OCI-LY3 (cell line): ENCODE results near the gene IFI30.

Experiments
- H2AFZ ChIP-seq: fragments of 200-600, 300-600 bp; shearing (Covaris generic); 2 replicates; pipeline ENCODE4 v1.6.0; 2014; ENCODE audit warnings: antibody characterized with exemption, low read depth, low read length
- H3K27ac ChIP-seq: fragments of 200-600, 300-600 bp; sonication (generic); 2 replicates; pipeline ENCODE4 v1.5.1; 2014; ENCODE audit warnings: mild to moderate bottlenecking, low read length, moderate library complexity, mixed read lengths
- H3K27me3 ChIP-seq: fragments of 200-600, 300-600 bp; sonication (generic); 2 replicates; pipeline ENCODE4 v1.6.1; 2014; ENCODE audit warnings: low read depth, low read length, mixed read lengths
- H3K36me3 ChIP-seq: fragments of 200-600, 300-600 bp; sonication (generic); replicated peaks from 2 replicates; pipeline ENCODE3; 2014; ENCODE audit warnings: low read depth, low read length, mixed read lengths
- H3K4me1 ChIP-seq: fragments of 300-600, 200-600 bp; sonication (generic); 2 replicates; pipeline ENCODE4 v1.6.1; 2014; ENCODE audit warnings: low read length, mixed read lengths
- H3K4me2 ChIP-seq: fragments of 200-600, 300-600 bp; sonication (generic); 2 replicates; pipeline ENCODE4 v1.6.1; 2014; ENCODE audit warnings: low read length, mixed read lengths
- H3K4me3 ChIP-seq: fragments of 300-600, 200-600 bp; sonication (generic); 2 replicates; pipeline ENCODE4 v1.5.1; 2014; ENCODE audit warnings: antibody characterized with exemption, mild to moderate bottlenecking, low read length, moderate library complexity
- H3K79me2 ChIP-seq: fragments of 300-600, 200-600 bp; shearing (Covaris generic); 2 replicates; pipeline ENCODE4 v1.6.1; 2014; ENCODE audit warnings: mild to moderate bottlenecking, low read length, mixed read lengths
- H3K9ac ChIP-seq: fragments of 300-600, 200-600 bp; shearing (Covaris generic); 2 replicates; pipeline ENCODE4 v1.6.0; 2014; ENCODE audit warnings: mild to moderate bottlenecking, low read length, moderate library complexity
- H3K9me3 ChIP-seq: fragments of 200-600, 300-600 bp; shearing (Covaris generic); 2 replicates; pipeline ENCODE4 v1.6.1; 2014; ENCODE audit warnings: low read length, mixed read lengths; ENCODE audit not compliant: insufficient read depth
- H4K20me1 ChIP-seq: fragments of 200-600, 300-600 bp; sonication (generic); 2 replicates; pipeline ENCODE4 v1.6.1; 2016; ENCODE audit warnings: low read length, mixed read lengths; ENCODE audit not compliant: insufficient read depth
- EZH2phosphoT487 ChIP-seq: fragments of 200-600 bp; shearing (Covaris generic); IDR thresholded peaks from 2 replicates; pipeline ENCODE4 v1.6.1; 2018; ENCODE audit warnings: antibody characterized with exemption, mixed run types, low read depth
- TF ChIP-seq, protein P1 (sequence below): fragments of 200-600, 300-600 bp; sonication (generic); IDR thresholded peaks from 2 replicates; pipeline ENCODE4 v1.5.1; 2014; ENCODE audit warnings: antibody characterized with exemption, low read length, low read depth

The IFI30 gene

DNA sequence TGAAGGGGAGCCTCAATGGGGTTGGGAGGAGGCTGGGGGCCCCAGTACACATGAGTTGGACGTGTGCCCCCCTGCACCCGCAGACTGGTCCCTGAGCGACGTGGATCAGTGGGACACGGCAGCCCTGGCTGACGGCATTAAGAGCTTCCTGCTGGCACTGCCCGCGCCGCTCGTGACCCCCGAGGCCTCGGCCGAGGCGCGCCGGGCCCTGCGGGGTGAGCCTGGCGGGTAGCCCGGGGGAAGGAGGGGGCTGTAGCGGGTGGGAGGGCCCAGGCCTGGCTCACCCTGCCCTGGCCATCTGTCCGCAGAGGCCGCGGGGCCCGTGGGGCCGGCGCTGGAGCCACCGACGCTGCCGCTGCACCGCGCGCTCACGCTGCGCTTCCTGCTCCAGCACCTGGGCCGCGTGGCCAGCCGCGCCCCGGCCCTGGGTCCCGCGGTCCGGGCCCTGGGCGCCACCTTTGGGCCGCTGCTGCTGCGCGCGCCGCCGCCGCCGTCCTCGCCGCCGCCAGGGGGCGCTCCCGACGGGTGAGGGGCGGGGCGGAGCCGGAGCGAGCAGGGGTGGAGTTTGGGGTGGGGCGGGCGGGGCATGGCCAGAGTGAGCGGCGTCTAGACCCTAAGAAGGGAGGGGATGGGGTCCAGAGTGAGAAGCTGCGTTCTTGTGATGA lies 12.5 kb upstream of the IFI30 start:
- Histone ChIP-seq H3K27me3 (no peaks in the 10 kb centered on the region), H3K79me2 (no peaks in the 10 kb centered on the region), H3K36me3 (peaks cover 25% of the 10 kb centered on the region), H4K20me1 (no peaks in the 10 kb centered on the region), H3K9ac (peak overlapping the region; percentile 82), H3K4me1 (peaks cover 10% of the 10 kb centered on the region), H3K9me3 (no peaks in the 10 kb centered on the region), H3K4me2 (peak overlapping the region; percentile 94), H3K27ac (peak overlapping the region; percentile 31), H2AFZ (0 out of 2 replicates have a peak overlapping the region, but pooled peaks have one; percentile 10), H3K4me3 (peak overlapping the region; percentile 78)
- TF ChIP-seq, protein P1, sequence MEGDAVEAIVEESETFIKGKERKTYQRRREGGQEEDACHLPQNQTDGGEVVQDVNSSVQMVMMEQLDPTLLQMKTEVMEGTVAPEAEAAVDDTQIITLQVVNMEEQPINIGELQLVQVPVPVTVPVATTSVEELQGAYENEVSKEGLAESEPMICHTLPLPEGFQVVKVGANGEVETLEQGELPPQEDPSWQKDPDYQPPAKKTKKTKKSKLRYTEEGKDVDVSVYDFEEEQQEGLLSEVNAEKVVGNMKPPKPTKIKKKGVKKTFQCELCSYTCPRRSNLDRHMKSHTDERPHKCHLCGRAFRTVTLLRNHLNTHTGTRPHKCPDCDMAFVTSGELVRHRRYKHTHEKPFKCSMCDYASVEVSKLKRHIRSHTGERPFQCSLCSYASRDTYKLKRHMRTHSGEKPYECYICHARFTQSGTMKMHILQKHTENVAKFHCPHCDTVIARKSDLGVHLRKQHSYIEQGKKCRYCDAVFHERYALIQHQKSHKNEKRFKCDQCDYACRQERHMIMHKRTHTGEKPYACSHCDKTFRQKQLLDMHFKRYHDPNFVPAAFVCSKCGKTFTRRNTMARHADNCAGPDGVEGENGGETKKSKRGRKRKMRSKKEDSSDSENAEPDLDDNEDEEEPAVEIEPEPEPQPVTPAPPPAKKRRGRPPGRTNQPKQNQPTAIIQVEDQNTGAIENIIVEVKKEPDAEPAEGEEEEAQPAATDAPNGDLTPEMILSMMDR, result peak; percentile 41
- TF ChIP-seq EZH2phosphoT487, result no peak

DNA sequence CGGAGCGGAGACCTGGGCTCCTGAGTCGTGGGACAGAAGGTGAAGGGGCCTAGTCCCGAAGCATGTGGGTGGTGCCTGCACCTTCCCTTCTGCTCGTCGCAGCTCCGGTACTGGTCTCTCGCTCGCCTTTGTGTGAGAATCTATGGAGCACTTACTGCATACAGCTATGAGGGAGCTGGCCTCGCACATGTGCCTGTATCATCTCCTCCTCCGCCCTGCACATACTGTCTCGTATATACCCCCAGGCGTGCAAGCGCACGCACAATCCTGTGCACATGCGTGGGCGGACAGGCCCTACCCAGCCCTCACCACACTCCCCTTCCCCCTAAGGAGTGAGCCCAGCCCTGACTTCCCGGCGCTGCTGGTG lies 12.0 kb upstream of the IFI30 start:
- no peaks in the 10 kb centered on the region for H3K27me3 ChIP-seq
- peaks cover 20% of the 10 kb centered on the region for H3K36me3 ChIP-seq
- peak overlapping the region; percentile 52 for H3K4me2 ChIP-seq
- peaks cover 10% of the 10 kb centered on the region for H3K4me1 ChIP-seq
- TF ChIP-seq, protein P1, result no peak
- TF ChIP-seq EZH2phosphoT487, result no peak
- no peak overlapping the region for H2AFZ ChIP-seq
- no peaks in the 10 kb centered on the region for H3K9me3 ChIP-seq
- H3K4me3 ChIP-seq, result peak overlapping the region; percentile 43; the same call in 1 of the 2 replicates
- H4K20me1 ChIP-seq, result no peaks in the 10 kb centered on the region
- no peak overlapping the region for H3K9ac ChIP-seq
- H3K79me2 ChIP-seq, result no peaks in the 10 kb centered on the region
- no peak overlapping the region for H3K27ac ChIP-seq

DNA sequence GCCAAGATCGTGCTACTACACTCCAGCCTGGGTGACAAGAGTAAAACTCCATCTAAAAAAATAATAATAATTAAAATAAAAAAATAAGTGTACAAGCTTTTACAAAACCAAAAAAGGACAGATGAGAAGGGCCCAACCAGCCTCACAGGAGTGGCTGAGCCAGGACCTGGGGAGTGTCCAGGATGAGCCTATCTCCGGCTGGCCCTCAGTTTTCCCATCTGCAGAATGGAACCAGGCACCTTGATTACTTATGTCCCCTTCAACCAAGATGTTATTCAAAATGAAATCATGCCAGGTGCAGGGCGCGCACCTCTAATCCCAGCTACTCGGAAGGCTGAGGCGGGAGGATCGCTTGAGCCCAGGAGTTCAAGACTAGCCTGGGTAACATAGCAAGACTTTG lies 9.5 kb upstream of the IFI30 start:
- Histone ChIP-seq H3K36me3 (peaks cover 35% of the 10 kb centered on the region), H3K79me2 (no peaks in the 10 kb centered on the region), H3K4me3 (no peak overlapping the region), H2AFZ (no peak overlapping the region), H3K27me3 (no peaks in the 10 kb centered on the region), H3K9me3 (no peaks in the 10 kb centered on the region), H4K20me1 (no peaks in the 10 kb centered on the region), H3K9ac (no peak overlapping the region), H3K4me2 (no peak overlapping the region), H3K4me1 (peaks cover 23% of the 10 kb centered on the region), H3K27ac (no peak overlapping the region)
- no peak for TF ChIP-seq EZH2phosphoT487
- TF ChIP-seq, protein P1, result no peak

DNA sequence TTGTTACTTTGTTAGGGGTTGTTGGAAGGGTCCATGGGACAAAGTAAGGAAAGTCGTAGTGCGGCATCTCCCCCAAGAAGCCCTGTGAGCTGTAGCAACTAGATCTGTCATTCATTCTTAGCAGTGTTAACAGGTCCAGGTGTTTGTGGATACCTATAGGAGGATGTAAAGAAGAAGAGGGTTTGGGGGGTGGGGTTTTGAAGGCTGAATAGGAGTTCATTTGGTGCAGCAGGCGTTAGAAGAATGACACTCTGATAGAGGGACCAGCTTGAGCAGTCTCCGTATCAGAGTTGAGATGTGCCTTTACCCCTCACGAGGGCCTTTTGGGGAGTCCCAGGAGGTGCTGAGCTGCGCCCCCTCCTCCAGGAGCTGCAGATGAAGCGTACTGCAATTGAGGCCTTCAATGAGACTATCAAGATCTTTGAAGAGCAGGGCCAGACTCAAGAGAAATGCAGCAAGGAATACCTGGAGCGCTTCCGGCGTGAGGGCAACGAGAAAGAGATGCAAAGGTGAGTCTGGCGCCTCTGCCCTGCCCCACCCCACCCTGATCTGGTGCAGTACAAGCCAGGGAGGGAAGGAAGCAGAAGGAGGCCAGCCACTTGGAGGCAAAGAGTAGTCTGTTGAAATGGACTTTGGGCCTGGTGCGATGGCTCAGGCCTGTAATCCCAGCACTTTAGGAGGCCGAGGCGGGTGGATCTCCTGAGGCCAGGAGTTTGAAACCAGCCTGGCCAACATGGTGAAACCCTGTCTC lies 7.6 kb upstream of the IFI30 start:
- Histone ChIP-seq H3K27ac (no peak overlapping the region), H3K9ac (no peak overlapping the region), H3K36me3 (peaks cover 37% of the 10 kb centered on the region), H4K20me1 (no peaks in the 10 kb centered on the region), H3K4me2 (no peak overlapping the region), H3K27me3 (no peaks in the 10 kb centered on the region), H2AFZ (no peak overlapping the region), H3K4me3 (no peak overlapping the region), H3K9me3 (no peaks in the 10 kb centered on the region), H3K79me2 (no peaks in the 10 kb centered on the region), H3K4me1 (peaks cover 32% of the 10 kb centered on the region)
- TF ChIP-seq, protein P1, result no peak
- TF ChIP-seq EZH2phosphoT487, result no peak
